Stimulated activated CD8-positive, alpha-beta memory T cell treated with anti-CD3 and anti-CD28 coated beads, Interleukin-4, amount 100 ng/mL, for 48 hours (primary cell): ENCODE data around the gene ARL2BP.
A peak's percentile ranks its signal among the peaks of the same experiment; 100 is the strongest.

Experiments
- DNase-seq: peaks from one replicate; pipeline ENCODE4 v3.0.0-alpha.2; 2020

The ARL2BP gene

DNA sequence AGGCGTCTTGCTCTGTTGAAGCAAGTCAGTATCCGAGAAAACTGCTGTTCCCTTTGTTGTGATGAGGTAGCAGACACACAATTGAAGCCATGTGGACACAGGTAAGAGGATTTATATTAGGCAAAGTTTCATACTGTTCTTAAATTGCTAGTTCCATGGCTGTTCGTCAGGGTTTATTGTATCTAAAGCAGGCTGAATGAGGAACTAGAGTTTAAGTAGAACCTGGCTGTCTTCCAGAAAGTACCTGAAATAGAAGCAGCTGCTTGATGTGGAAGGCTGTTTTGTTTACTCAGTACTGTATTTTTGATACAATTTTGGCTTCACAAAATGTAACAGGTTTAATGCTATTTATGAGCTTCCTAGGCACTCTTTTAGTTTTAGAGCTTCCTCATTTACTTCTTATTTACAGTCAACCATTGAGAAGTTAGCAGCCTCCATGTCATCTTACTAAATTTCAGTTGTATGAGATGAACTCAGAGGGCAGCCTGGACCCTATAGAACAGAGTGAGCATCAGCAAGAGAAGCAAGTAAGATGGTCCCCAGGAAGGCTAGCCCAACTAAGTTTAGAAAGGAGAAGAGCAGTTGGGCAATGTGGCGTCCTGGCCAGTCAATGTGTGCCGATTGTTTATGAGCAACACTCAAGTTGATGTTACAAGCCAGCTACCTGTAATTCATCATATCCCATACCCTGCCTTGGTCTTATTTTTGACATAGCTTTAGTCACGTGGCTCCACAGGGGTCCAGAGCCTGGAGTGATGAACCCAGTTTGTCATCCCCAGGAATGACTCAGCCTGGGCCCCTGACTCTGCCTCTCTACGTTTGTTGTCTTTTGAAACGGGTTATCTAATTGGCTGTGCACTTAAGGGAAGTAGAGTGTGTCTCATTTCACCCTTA, 9.7 kb upstream of the ARL2BP start:
- peak; percentile 62 for DNase-seq

DNA sequence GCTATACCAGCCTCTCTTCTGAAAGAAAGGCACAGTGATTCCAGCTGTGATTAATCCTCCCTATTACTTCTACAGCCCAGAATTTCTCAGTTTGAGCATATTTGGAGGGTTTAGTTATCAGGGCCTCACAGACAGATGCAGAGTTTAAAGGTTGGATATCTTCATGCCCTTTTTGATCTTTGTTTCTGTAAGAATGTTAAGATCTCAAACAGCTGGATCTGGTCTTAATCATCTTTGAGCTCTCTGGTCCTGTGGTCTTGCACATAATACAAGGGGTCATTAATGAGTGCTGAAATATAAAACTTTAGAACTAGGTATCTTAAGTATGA, 9.1 kb upstream of the ARL2BP start:
- DNase-seq = no peak

DNA sequence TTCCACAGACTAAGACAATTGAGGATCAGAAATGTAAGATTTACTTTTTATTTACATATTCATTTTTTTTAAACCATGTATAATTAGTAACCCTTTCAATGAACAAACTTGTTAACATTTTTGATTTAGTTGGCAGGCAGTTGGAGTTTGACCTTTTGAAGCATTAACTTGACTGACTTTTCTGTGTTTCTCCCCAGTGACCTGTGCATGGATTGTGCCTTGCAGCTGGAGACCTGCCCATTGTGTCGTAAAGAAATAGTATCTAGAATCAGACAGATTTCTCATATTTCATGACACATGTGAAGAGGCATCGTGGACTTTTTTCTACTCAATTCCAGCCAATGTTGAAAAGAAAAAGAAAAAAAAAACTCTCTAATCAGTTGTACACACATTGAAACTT, 6.4 kb upstream of the ARL2BP start:
- DNase-seq = no peak

DNA sequence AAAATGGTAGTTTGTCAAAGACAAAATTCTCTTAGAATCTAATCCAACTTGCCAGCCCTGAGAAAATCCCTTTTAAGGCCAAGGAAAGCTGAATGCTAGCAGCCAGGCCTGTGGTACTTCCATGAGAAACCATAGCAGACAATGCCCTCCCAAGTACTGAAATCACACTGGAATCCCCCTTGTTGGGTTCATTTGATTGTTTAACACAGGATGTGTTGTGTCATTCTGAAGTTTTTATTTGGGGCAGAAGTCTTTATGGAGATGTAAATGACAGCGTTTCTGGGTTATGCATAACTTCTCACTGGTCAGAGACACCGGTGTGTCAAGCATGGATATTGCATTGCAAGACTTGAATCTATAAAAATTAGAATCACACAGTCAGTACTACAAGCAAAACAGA, 6.0 kb upstream of the ARL2BP start:
- DNase-seq = no peak

DNA sequence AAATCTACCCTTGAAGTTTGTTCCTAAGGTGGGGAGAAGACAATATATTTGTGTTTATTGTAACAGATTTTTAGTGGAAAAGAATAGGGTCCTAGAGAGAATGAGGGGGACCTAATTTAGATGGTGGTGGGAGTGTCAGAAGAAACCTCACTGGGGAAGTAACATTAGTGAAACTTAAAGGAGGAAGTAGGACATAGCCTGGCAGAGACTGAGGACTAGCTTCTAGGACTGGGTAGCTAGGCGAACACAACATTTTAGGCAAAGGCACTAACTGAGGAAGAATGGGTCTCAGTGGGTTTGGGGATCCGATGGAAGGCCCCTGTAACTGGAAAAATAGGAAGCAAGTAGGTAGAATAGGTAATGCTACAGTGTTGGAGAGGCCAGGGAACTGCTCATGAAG, 4.2 kb upstream of the ARL2BP start:
- DNase-seq = no peak

DNA sequence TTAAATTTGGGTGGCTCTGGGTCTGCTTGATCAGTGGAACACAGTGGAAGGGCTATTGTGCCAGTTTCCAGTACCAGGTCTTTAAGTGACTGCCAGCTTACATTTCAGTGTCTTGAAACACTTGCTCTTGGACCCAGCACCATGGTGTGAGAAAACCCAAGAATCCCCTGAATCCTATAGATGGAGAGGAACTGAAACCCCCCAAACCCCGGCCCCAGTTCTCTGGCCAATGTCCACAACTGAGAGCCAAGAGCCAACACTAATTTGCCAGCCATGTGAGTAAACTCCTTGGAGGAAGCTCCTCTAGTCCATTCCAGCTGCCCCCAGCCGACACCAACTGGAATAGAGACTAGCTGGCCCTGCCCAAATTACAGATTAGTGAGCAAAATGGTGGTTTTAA, 2.4 kb upstream of the ARL2BP start:
- no peak for DNase-seq

DNA sequence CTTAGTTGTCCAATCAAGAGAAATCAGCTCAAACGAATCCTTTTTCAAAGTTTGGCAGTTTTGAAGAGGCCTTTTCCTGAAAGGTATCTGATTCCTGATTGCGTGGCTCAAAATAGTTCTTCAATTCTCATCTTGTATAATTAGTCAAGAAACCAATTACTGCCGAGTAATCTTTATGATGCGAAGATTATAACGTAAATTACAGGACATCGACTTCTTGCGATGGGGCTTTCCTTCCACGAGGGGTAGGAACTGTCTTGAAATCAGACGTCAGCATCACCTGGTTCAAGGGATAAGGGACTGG, 644 bp upstream of the ARL2BP start:
- DNase-seq = no peak

DNA sequence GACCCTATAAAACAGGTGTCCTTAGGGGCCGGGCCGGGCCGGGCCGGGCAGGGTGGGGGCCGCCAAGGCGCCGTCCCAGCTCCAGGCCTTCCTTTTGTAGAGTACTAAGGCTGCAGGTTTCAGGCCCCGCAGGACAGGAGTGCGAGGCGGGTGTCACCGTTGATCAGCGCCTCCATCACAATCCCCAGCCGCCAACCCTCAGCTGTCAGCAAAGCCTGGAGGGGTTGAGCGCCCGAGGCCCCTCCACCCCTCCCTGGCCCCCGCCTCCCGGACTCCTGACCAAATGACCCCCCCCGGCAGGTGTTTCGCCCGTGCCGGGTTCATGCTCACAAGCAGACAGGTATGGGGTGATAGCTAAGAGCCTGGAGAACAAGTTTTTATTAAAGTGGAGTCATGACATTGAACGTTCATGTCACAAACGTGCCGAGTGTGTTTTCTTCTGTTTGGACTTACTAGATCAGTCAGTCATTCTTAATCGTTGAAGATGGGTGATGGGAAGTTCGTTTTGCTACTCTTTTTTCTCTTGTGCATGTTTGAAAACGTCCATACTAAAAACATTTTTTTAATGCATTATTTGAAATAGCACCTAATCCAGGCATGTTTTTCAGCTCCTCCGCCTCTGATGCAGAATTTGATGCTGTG, 534 bp downstream of the ARL2BP start:
- DNase-seq = no peak

DNA sequence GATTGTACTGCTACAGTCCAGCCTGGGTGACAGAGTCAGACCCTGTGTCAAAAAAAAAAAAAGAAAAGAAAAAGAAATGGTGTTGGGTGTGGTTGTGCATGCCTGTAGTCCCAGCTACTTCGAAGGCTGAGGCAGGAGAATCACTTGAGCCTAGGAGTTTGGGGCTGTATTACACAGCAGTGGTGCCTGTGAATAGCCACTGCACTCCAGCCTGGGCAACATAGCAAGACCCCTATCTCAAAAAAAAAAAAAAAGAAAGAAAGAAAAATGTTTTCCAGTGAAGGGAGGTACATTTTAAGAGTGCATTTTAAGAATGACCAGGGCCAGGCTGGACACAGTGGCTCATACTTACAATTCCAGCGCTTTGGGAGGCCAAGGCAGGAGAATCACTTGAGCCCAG, 6.3 kb downstream of the ARL2BP start:
- no peak for DNase-seq

DNA sequence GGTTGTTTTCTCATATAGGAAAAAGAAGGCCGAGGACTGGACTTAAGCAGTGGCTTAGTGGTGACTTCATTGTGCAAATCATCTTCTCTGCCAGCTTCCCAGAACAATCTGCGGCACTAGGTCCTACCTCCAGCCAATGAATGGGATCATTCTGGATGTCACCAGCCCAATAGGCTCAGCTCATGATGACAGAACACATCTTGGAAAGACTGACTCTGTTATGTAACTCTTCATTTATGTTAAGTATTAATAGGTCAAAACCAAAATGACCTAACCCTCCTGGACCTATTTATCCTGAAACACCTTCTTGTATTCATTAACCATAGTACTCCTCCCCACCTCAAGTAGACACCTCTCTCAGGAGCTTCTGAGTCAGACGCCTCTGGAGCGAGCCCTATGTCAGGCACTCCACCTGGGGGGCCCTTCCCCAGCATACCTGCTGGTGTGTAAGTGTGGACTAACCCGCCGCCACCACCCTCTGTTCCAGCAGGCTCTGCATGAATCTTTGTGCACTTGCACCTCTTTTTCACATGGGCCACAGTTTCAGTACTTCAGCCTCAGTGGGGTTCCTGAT, 7.2 kb downstream of the ARL2BP start:
- DNase-seq = no peak

DNA sequence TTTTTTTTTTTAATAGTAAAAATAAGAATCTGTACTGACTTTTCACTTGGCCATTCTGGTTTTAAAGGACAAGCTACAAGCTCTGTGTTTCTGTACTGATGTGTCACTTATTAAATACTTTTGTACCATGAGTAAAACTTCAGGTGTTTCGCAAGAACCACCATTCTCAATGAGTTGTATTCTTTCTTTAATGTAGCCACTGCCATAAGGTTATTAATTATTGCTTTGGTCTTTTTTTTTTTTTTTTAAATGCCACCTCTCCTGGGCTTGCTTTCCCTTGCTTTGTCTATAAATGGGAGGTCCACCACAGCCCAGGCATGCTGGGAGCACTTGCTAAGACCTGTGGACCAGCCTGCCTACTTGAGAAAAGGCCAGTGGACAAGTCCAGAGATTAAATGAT, 8.4 kb downstream of the ARL2BP start:
- no peak for DNase-seq

DNA sequence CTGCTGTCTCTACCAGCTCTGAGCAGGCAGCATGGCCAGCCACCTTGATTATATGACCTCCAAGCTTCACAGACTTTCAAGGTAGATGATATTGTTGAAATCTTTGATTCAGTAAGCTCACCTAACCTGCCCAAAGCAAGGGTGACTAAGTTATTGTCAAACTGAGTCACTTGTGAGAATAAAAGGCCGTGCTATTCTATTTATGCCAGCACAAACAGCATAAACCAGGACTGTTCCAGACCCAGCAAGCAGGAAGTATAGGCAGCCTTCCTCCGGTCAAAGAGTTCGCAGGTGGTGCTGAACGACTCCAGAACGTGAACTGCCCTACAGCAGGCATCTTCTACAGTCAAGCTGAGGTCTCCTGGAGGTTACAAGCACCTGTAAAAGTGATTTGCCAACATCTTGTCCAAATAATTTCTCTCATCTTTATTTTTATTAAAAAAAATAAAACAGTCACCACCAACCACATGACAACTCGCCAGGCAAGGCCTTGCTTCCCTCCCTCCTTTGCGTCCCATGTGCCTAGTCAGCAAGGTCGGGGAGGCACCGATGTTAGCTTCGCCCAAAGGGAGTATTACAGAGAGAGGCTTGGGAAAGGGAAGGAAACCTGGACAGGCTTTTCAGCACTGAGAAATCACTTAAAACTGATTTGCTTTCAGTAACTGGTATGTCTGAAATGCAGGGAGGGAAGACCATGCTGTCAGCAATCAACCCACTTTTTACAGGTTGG, 10.8 kb downstream of the ARL2BP start:
- DNase-seq = no peak

DNA sequence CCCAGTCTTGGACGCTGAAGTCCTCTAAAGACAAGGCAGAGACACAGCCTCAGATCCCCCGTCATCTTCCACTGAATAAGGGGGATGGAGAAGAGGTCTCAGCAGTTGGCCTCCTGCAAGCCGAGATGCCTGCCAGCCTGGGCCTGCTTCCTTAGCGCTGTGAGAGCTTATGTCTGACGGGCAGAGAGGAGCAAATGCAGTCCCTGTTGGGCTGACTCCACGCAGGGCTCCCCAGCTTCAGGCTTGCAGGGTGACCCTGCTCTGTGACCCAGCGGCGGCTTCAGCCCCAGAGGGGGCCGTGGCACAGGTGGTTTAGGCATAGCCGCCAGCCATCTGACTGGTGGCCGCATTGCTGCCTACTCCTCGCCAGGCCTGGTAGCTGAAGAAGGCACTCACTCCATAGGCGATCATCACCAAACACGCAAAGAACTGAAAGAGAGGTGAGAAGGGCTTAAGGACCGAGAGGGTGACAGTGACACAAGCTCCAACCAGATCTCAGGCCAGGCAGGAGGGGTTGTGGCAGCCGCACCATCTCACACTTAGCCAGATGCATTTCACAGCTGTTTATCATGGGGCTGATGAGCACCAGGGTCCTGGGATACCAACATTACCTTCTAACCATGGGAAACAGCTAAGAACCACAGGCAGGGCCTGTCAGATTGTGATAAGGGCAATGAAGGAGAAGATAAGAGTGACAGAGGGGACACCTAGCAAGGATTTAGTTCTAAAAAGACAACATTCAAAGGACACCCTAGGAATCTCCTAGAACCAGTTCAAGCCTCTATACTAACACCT, 11.7 kb downstream of the ARL2BP start:
- peak; percentile 8 for DNase-seq

DNA sequence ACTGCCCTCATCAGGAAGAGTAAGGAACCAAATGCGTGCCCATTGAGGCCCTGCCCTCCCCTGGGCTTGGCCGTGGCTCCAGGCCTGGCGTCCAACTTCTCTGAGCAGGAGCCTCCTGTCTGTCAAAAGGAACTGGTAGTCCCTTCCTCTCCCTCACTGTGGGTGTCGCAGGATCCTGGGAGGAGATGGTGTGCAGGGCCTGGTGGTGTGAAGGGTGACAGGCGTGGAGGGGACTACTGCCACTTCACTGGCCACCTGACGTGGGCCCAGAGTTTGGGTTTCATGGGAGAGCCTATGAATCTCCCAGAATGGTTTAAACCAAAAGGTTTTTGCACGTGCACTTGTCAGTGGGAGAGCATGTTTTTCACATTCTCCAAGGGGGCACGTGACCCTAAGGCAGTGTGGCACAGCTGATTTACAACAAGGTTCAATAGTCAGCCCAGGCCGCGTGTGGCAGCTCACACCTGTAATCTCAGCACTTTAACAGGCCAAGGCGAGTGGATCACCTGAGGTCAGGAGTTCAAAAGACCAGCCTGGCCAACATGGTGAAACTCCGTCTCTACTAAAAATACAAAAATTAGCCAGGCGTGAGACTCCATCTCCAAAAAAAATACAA, 12.5 kb downstream of the ARL2BP start:
- no peak for DNase-seq

DNA sequence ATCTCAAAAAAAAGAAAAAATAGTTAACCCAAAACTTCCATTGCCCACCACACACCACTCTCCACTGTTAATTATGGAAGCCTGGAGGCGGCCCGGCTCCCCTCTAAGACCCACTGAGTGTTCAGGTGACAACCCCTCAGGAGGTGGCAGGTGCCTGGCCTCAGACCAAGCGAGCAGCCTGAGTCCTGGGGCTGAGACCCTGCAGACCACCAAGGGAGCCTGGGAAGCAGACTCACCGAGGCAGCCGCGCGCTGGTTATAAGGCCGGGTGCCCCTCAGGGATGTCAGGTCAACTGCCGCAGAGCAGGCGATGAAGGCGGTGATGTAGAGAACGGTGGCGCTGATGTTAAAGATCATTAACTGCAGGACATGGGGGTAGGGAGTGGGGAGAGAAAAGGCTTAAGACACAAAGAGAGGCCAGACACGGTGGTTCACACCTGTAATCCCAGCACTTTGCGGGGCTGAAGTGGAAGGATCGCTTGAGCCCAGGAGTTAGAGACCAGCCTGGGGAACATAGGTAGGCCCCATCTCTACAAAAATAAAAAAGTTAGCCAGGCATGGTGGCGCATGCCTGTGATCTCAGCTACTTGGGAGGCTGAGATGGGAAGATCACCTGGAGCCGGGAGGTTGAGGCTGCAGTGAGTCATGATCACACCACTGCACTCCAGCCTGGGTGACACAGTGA, 13.3 kb downstream of the ARL2BP start:
- DNase-seq = no peak

DNA sequence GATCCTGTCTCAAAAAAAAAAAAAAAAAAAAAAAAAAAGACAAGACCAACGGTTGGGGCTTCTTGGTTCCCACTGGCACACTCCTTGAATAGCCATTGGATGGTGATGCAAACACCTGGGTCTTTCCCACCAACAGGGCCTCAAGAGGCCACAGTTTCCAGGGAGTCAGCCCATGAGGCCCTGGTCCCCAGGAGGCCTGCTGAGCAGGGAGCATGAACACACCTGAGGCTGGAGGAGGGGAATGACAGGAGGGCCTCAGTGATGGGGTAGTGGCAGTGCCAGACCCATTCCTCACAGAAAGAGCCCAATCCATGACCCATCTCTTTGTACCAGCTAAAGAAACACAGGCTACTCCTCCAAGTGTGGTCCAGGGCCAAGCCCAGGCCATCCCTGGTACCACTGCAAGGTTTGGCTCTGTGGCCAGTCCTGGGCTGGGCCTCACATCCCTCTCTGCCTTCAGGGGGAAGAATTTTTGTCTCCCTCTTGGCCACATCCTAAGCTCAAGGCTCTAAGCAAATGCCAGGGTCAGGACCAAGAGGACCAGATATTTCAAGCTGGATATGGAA, 13.9 kb downstream of the ARL2BP start:
- DNase-seq = no peak

DNA sequence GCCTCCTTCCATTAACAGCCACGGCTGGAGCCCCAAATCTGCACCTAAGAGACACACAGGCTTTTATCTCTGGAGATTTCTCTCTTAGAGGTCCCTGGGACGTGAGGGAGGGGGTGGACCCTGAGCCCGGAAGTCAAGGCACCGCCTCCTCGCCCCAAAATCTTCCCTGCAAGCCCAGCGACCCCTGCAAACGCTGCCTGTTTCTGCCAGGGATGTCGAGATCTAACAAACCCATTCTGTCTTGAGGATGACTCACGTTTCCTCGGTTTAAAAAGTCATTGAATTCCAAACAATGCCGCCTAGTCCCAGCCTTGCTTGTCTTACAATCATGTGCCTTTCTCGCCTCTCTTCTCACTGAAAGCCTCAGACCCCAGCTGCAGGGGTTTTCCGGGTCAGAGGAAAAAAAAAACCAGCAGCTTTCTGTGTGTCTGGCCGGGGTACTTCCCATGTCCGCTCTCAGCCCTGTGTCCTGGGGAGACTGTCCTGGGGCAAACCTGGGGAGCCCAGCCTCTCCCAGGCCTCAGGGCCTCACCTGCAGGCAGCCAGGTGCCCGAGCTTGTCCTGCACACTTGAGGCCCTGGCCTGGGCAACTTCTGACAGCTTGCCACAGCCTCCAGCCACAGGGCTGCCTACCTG, 15.4 kb downstream of the ARL2BP start:
- DNase-seq = peak; percentile 38

DNA sequence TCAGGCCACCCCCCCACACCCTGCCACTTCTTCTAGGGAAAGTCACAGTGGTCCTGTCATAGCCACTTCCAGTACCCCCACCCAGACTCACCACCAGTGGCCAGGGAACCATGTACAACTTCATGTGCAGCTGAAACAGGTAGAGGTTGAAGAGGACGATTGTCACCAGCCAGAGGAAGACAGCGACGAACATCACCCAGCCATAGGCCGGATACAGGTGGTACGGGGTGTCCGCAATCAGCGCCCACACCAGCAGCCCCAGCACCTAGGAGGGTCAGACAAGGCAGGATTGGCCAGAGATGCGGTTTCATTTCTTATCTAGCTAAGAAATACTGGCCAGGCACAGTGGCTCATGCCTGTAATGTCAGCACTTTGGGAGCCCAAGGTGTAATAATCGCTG, 16.7 kb downstream of the ARL2BP start:
- DNase-seq = no peak

DNA sequence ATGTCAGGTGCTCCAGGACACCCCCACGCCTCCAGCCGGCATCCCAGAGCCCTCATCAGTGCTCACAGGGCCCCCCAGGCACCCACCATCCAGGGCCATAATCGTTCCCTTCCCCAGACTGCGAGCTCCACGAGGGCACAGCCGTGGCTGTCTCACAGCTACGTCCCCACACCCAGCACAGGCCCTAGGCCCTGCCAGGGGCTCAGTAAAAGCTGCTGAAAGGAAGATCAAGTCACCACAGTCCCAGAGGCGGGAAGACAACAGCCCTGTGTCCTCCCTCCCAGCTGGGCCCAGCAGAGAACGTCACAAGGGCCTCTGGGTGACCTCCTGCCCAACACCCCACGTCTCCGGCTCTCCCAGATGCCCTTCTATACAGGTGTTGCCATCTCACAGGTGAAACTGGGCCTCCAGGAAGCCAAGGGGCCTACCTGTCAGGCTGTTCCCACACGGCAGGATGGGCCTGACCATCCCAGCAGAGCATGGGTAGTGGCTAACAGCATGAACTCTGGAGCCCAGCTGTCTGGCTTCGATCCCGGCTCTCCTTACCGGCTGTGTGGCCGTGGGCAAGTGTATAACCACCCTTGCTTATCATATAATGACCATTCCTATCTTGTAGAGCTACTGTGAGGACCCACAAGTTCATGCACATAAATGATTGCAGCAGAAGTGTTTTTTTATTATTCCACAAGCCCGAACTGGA, 17.9 kb downstream of the ARL2BP start:
- DNase-seq = no peak

DNA sequence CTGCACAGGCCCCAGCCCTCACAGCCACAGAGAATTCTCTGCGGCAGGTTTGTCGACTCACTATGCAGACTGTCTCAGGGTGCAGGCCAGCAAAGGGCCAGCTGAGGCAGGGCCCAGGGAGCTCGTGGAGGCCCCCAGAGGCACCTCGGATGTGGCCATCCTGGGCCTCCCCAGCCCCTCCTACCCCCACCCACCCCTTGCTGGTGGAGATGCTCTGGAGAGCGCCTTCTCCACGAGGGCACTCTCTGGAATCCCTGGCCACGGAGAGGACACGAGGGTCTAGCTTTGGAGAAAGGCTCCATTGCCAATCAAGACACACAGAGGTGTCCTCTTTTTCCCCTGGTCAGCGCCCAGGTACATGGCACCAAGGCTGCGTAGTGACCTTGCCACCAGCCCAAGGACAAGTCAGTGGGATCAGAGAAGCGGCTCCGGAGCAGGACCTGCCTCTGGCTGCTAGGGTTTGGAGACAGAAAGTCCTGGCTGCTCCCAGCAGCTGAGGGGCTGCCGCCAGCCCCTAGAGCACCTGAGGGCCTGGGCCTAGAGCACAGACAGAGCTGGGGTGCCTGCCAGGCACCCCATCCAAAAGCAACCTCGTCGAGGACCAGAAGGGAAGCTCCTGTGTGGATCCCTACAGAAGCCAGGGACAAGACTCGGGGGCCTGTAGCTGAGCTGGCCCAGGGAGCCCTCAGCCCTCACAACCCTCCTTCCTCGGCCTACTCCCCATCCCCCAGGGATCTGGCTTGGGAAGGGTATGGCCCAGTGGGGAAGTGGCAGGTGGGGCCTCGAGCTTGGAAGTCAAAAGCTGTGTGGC, 18.7 kb downstream of the ARL2BP start:
- DNase-seq = no peak
